ENCODE measurements around the gene ABCA6.

The ABCA6 gene

DNA sequence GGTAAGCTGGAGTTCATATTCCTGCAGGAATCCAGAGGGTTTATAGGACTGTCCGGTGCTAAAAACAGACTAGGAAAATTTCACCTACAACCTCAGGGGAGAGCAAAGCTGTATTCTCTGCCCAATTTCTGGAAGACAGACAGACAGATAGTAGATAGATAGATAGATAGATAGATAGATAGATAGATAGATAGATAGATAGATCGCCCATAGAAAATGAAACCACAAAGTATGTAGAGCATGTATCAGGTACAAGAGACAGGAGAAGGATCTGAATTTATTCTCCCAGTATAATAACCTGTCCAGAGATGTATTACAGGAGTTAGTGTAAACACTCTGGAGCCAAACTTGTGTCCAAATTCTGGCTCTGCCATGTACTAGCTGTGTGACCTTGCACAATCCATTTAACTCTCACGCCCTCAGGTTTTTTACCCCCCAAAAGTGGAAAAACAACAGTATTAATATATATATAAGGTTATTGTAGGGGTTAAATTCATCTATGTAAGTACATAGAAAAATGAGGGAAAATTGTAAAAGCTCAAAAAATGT, 2.1 kb upstream of the ABCA6 start:
- no peak for DNase-seq
- intact Hi-C loops (cut with DNase I): no loop called here

DNA sequence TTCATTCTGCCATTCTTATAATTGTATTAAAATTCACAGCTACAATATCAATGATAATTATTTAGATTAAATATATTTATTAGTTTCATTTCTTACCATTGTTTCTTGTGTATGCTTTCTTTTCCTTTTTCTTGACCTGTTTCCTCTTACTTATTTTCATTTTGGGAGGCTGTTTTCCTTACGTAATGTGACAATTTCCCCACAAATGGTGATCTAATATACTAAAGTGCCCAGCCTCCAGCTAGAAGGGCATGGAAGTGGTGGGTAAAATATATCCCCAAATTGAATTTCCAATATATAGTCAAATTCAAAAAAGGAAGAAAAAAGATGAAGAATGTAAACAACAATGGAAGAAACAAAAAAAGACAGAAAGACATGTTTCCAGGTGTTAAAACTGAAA, 1.5 kb upstream of the ABCA6 start:
- intact Hi-C loops (cut with DNase I): no loop called here
- DNase-seq: no peak

DNA sequence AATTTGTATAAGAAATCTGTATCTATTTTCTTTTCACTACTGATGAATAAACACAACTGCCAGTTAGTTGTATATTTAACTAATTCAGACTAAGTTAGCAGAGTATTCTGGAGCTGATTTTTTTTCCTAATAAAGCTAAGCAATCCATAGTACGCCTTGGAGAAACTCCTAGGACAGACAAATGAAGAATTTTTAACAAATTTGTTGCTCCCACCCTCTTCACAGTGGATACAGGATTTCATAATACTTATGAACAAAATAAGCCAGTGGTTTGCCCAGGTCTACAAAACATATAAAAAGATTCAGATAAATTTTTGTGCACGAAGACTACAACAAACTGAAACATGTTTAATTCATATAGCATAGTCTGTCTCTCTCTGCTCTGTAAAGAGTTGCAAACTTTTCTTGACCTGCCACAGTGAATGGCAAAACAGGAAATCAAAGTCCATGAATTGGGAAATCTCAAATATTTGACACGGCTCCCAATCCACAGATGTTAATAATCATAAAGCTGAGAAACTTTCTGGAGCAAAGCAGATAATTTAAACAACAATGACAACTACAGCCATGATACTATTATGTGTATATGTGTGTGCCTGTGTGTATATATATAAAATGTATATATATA, 594 bp upstream of the ABCA6 start:
- intact Hi-C loops (cut with DNase I): no loop called here
- no peak for DNase-seq

DNA sequence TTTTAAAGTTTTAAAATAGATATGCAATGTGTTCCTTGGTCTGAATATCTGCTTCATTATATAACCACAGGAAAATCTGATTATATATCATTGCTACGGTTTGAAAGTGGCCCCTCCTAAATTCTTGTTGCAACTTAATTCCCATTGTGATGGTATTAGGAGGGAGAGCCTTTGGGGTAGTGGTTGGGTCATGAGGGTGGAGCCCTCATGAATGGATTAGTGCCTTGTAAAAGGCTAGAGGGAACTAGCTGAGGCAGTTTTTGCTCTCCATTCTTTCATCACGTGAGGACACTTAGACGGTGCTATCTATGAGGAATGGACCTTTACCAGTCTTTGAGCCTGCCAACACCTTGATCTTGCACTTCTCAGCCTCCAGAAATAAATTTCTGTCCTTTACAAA, 7.6 kb downstream of the ABCA6 start:
- intact Hi-C loops (cut with DNase I): no loop called here

DNA sequence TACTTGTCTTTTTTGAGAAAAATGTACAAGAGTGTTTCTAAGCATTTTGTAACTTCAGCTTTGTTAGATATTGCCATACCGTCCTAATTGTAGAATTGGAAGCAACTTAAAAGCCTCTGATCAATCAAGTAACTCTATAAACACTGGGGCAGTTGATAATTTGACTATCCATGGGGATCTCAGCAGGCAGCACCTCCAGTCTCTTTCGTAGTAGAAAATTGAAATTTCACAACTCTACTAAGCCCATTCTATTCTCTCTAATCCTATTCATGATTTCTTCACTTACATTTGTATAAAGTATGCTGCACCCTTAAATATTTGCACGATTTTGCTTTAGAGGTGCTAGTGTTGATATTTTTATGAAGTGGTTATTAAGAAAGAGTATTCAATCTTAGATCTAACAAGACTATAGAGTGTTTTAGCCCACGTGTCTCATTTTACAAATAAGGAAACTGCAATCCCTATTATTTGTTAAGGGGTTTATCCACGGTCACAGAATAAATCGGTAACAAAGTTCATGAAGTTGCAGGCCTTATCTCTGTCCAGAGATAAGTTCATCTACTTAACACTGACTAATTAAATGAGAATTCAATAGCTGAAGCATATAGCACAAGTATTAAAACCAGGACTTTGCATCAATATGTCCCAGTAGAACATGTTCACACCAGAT, 10.9 kb downstream of the ABCA6 start:
- intact Hi-C loops (cut with DNase I): no loop called here
- DNase-seq: no peak

More for the DNA sequence above, 7.6 kb downstream of the ABCA6 start:
- no peak for DNase-seq

DNA sequence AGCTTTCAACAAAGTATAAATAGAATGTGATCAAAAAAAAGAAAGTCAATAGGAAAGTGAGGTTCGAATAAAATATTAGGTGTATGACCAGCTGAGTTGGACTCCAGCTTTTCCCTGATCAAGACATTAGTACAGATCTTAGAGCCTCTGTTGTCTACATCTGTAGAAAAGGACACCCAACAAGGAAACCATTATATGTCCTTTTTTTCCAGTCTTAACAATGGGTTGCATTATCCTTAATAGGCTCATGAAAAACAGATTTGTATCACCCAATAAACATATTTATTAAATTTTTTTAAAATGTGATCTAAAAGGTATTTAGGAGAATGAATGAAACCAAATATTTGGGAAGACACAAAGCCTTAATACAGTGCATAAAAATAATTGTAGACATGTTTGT, 18.1 kb downstream of the ABCA6 start:
- intact Hi-C loops (cut with DNase I): no loop called here
- DNase-seq: no peak

DNA sequence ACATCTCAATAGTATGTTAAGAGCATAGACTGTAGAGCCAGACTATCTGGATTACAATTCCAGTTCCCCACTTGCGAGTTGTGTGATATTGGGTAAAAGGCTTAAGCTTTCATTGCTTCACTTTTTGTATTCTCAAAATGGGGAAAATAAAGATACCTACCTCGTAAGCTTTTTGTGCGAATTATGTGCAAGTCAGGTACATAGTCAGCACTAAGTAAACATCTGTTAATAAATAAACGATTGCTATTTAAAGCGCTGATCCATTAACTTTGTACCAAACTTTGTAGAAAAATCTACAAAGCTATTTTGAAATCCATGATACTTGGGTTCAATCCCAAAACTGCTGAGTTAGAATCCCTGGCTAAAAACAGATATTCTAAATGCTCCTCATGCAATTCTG, 19.6 kb downstream of the ABCA6 start:
- intact Hi-C loops (cut with DNase I): no loop called here

DNA sequence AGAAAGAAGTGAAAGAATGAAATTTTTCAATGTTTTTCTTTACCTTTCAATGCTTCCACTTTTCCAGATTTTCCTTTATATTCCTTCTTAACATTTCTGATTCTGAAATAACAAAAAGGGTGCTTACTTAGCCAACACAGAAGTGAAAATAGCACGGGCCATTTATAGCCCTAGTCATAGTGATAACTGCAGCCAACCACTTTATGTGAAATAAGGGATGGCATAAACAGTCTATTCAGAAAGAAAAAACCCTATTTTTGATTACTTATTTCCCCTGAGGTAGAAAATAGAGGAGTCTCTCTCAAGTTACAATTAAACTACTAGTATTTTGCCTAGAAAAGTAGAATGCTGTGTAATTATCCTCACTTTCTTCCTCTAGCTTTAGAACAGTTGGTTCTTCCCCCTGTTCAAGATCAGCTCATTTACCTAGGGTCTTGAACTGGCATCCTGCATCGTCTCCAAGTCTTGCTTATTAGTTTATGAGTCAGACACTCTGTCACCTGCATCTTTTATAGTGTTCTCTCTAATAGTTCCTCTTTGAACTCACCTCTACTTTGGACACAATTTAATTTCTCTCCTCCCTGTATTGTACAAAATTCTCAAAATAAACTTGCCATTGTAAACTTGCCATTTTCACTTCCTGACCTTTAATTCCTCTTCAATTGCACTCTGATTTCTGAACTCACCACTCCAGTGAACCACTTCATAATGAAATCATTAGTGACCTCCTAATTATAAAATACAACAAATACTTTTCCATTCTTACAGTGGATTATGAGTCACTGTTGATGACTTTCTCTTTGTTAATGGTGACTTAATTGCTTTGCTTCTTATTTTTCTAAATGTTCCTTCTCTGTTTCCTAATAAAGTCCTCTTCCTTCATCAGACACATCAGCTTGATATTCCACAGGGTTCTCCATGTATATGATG, 23.6 kb downstream of the ABCA6 start:
- no peak for DNase-seq
- intact Hi-C loops (cut with DNase I): no loop called here

More for the DNA sequence above, 19.6 kb downstream of the ABCA6 start:
- no peak for DNase-seq

DNA sequence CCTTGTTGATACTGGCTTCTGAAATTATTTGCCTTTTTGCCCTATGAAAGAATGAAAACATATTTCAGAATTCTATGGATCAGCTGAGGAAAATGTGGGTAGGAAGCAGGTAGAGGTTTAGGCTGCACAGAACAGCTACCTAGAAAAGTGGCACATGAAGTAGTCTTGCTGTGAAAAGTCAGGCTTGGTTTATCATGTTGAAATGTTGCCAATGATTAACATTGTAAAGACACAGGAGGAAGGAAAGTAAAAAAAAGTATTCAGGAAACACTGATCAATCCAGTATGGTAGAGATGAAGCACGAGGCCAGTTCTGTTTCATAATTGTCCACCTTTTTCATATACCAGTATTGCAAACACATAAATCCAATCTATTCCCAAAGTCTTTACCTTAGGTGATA, 29.9 kb downstream of the ABCA6 start:
- intact Hi-C loops (cut with DNase I): no loop called here
- no peak for DNase-seq

DNA sequence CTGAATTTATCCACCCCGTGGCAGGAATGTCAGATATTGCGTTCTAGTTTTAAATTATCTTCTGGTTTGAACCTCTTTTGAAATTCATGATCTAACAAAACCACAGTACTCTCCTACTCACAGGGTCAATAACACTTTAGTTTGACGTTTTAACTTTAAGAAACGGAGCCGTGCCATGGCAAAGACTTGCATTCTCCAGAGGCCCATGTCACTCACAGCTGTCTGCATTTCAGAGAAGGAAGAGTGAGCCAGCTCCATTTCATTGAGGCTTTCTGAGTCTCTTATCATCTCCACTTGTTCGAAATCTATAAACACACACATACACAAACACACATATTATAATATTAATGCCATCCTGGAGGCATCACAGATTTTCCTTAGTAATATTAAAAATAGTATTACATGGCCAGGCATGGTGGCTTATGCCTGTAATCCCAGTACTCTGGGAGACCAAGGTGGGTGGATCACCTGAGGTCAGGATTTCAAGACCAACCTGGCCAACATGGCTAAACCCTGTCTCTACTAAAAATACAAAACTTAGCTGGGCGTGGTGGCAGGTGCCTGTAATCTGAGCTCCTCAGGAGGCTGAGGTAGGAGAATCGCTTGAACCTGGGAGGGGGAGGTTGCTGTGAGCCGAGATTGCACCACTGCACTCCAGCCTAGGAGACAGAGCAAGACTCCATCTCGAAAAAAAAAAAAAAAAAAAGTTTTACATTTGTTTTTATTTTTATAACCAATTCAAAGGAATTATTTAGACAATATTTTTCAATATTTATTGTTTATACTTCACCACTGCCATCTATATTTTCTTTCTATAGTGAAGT, 35.6 kb downstream of the ABCA6 start:
- no peak for DNase-seq
- intact Hi-C loops (cut with DNase I): no loop called here

DNA sequence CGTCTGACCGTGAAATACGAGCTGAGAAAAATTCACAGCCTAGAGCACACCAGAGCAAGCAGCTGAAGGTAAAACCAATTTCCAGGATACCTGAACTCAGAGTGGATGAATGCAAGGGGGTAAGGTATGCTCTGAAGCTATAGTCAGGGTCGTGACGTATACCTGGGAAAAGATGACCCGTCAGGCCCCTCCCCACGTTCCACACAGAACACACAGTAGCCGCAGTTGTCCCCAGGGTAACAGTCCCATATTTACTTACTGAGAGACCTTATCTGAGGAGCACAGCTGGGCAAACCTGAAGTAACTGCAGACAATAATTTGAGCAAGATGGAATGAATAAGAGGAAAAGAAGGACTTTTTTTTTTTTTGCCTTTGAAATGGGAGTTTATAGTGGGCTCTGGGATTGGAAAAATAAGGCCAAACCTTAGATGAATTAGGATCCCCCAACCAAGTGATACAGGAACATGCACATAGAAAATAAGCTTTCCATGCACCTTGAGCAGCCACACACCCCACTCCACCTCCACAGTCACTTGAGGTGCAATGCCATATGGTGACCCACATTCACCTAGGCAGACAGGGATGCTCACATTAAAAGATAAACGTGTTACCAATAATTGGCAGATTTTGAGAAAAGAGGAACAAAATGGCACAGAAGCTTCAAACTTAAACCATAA, 38.0 kb downstream of the ABCA6 start:
- DNase-seq: no peak
- intact Hi-C loops (cut with DNase I): no loop called here

DNA sequence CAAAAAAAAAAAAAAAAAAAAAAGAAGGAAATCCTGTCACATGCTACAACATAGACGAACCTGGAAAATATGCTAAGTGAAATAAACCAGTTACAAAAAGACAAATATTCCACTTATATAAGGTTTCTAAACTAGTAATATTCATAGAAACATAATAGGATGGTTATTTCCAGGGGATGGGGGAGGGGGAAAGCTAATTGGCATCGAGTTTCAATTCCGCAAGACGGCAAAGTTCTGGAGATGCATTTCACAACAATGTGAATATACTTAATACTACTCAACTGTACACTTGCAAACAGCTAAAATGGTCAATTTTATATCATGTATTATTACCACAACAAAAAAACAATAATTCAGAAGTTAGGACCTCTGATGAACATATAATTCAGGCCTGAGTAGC, 43.1 kb downstream of the ABCA6 start:
- intact Hi-C loops (cut with DNase I): no loop called here
- no peak for DNase-seq

DNA sequence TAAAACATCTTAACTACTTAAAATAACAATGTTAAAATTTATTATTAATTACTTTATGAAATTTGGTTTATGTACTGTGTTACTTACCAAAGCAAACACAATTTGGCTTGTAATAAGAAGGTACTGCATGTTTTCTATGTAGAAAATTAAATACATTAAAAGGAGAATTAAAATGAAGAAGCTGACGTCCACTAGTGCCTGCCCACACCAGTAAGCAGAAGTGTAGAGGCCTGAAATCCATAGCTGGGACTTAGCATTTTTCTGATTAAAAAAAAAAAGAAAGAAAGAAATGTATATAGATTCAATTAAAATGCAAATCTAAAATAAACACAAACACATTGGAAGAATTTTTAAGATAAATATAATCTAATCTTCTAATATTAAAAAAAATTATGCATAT, 45.2 kb downstream of the ABCA6 start:
- intact Hi-C loops (cut with DNase I): no loop called here
- DNase-seq: no peak

DNA sequence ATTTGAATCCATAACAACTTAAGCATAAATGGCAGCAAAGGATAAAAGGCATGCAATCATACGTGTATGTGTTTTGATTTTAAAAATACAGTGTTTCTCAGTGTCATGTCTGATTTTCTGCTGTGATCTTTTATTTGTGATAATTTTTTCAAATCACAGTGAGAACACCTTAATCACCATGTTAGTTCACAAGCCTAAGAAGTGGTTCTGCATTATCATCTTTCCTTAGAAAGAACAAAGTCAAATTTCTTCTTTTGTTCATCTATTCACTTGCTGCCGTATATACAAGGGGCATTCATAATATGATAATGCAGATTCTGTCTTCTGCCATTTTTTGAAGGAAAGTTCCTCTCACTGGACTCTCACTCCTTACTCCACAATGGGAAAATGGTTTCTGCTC, 47.7 kb downstream of the ABCA6 start:
- DNase-seq: no peak
- intact Hi-C loops (cut with DNase I): no loop called here

DNA sequence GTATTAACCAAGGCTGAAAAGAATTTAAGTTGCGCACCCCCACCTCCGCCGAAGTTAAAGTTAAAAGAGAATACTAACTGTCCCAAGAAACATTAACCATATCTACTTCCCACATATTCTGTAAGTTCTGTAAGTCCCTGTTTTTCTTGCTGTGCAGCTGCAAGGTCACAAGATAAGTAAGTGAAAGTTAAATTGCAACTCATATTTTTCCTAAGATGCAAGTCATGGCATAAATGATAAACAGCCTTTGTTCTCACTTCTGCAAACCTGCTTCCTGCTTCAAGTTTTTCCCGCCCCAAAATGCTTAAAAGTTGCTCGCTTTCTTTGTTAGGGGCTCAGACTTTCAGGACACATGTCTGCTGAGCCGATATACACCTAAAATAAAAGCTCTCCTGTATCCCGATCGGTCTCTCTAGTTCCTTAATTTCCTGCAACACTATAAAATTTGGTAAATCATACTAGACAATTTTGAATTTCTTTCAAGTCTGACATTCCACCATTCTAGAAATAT, 48.4 kb downstream of the ABCA6 start:
- no peak for DNase-seq
- intact Hi-C loops (cut with DNase I): no loop called here

DNA sequence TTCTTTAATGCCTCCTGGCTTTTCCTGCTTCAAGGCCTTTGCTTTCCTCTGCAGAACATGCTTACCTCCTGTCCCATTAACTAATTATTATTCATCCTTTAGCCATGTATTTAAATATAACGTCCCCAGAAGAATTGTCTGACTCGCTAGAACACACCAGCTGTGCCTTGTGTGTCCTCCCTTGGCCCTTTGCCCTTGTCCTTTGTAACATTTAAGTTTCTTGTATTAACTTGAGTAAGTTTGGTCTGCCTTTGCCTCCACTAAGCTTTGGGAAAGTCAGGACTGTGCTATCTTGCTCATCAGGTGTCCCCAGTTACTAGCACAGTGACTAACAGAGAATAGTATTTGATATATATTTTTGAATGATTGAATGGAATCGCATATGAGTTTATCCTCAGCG, 51.3 kb downstream of the ABCA6 start:
- intact Hi-C loops (cut with DNase I): no loop called here
- DNase-seq: no peak

DNA sequence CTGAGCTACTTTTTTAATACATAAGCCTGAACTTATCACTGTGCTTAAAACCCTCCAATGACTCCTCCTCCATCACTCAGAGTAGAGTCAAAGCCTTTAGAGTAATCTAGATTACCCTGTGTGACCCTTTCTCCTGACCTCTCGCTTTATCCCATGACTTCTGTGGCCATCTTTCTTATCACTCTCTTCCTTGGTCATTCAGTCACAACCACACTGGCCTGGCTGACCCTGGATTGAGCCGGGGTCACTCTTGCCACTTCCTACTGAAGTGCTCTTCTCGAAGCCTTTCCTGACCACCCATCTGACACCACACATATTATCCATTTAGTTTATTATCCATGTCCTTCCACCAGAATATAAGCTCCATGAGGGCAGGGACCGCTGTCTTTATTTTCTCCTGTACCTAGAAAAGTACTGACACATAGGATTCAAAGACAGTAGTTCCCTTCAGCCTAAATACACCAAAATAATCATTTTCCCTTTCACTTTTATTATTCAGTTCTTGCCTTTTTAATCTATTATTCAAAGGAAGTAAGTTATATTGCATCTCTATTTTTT, 53.0 kb downstream of the ABCA6 start:
- no peak for DNase-seq
- intact Hi-C loops (cut with DNase I): no loop called here

DNA sequence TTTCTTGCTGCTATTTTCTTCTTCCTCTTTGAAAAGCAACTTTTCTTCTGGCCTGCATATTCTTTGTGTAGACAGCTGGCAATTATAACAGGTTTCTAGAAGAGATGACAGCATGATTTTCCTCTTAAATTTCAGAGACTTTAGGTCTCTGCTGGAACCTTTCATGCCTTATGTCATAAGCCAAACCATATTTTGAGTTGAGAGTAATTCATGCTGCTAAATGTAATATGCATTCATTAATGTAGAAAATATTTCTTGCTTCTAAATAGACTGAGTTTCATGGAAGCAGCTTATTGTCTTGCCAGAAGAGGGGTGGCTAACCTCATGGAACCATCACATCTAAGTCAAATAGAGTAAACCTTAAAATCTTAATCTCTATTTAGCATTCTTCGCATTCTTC, 55.1 kb downstream of the ABCA6 start:
- no peak for DNase-seq
- intact Hi-C loops (cut with DNase I): no loop called here

DNA sequence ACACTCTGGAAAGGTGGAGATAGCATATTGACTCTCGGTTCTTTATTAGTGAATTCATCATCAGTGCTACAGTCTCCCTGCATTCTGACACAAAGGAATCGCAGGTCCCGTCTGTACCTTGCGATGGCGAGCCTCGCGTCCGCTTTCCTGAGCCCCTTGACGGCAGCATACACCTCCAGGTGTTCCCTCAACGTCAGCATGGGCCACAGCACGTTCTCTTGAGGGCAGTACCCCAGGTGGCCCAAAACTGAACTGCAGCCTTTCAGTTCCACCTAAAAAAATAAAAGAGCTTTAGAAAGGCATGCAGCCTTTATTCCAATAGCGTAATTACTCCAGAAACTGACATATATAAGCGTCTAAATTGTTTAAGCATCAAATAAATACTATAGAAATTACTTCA, 56.8 kb downstream of the ABCA6 start:
- intact Hi-C loops (cut with DNase I): no loop called here
- no peak for DNase-seq

All from posterior cingulate gyrus (tissue), 11 donors.